Stimulated activated CD4-positive, alpha-beta T cell treated with anti-CD3 and anti-CD28 coated beads, Interleukin-12 subunit alpha, Interleukin-12 subunit beta, amount 100 ng/mL, for 48 hours (primary cell): ENCODE data around the gene GPR176.

Experiments
- DNase-seq, 3 donors: peaks; one replicate each; pipeline ENCODE4 v3.0.0-alpha.2; 2020; ENCODE audit warnings: low read depth in 2 of 3, low spot score in 1 of 3

Gene GPR176, protein sequence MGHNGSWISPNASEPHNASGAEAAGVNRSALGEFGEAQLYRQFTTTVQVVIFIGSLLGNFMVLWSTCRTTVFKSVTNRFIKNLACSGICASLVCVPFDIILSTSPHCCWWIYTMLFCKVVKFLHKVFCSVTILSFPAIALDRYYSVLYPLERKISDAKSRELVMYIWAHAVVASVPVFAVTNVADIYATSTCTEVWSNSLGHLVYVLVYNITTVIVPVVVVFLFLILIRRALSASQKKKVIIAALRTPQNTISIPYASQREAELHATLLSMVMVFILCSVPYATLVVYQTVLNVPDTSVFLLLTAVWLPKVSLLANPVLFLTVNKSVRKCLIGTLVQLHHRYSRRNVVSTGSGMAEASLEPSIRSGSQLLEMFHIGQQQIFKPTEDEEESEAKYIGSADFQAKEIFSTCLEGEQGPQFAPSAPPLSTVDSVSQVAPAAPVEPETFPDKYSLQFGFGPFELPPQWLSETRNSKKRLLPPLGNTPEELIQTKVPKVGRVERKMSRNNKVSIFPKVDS

DNA sequence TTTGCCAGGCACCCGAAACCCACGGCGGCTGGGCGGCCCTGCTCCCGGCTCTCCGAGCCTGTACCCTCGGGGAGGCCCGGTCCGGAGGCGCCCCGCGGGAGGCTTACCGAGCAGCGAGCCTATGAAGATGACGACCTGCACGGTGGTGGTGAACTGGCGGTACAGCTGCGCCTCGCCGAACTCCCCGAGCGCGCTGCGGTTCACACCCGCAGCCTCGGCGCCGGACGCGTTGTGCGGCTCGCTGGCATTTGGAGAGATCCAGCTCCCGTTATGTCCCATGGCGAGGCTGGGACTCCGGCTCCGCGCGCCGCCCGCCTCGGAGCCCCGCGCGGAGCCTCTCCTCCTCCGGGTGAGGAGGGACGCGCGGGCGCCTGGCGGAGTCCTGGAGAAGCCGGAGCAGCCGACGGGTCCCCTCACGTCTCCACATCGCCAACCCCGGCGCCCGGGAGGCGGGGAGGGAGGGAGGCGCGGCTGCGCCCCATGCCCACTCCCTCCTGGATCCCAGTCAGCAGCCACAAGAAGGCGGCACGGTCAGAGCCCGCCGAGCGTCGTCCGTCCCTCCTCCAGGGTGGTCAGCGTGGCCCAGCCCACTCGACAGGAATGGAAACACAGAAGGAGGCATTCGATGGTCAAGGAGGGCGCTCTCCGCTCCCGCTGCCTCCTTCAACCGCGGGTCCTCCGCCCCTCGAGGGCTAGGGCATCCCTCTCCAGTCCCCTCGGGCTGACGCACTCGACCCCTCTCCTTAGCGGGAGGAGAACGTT is at the start of gene GPR176:
Gene GPR176 (minus strand): TSS at position 519 of the 762 bp plus-strand sequence. CDS start 240 bp downstream, at position 279.
- no peak for DNase-seq

DNA sequence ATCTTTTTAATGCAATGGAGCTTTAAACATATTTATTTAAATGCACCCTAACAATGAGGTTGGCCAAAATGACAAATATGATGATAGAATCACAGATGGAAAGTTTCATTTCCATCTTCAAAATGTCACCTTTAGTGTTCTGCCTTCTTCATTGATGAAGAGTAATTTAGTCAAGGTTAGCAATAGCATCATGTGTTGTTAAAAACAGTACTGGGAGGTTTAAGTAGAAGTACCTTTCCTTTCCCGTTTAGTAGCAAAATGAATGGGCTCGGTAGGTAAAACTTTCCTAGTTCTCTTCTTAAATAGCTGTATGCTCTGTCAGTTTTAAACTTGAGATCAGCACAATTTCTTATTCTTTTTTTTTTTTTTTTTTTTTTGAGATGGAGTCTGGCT is 48.9 kb upstream of the GPR176 start:
- DNase-seq, result no peak

DNA sequence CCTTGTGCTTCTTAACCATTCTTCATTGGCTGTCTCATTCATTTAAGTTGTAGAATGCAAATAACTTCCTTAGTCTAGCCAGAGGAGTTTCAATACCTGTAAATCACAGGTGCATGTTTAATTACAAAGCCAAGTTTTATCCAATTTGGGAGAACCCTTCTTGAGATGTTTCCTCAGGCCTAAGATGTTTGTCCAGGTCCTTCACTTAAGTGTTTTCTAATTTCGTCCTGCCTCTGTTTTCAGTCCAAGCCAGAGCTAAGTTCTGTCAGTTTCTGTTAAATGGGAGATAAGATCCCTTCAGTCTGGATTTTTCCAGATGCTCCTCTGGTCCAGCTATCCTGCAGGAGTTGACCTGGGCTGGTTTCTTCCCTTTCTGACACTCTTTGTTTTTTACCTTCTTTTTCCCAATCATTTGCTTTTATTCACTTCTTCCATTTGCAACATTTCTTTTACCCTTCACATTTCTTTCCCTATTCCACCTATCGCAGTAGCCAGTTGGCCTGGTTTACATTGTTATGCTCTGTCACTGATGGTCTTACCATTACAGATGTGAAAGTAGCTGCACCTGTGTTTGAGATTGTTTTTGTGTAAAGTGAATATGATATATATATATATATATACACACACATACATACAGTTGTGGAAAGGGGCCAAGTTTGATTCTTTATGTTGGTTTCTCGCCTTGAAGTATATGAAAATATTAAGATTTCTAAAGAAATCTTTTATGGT is 48.4 kb upstream of the GPR176 start:
- DNase-seq, result no peak

DNA sequence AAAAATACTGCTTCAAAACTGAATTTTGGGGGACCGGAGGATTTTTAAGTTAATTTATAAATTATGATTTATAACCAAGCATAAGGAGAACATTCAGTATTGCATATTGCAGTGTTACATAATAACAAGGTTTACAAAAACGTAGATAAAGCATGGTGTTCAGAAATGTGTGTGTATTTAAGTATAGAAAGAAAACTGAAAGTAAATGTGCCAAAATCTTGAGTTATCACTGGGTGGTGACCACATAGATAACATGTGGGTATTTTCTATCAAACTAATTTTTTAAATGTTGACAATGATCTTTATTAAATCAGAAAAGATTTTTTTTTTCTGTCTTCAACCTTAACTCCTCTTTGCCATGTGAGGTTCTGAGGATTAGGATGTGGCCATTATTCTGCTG is 46.5 kb upstream of the GPR176 start:
- DNase-seq, result no peak

DNA sequence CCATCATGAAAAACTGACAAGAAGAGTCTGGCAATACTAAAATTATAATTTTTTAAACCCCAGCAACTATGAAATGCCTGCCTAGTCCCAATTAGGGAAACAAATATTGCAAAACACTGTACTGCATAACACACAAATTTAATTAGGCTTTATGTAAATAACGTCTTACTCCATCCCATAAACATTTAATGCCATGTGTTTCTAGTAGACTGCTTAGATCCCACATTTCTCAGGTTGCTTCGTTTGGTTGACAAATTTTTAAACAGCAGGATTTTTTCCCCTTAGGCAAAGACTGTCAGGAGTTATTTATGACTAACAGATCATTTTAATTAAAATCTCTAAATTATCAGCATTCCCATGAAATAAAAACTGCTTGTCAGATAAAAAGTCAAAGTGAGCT is 43.7 kb upstream of the GPR176 start:
- DNase-seq, result no peak

DNA sequence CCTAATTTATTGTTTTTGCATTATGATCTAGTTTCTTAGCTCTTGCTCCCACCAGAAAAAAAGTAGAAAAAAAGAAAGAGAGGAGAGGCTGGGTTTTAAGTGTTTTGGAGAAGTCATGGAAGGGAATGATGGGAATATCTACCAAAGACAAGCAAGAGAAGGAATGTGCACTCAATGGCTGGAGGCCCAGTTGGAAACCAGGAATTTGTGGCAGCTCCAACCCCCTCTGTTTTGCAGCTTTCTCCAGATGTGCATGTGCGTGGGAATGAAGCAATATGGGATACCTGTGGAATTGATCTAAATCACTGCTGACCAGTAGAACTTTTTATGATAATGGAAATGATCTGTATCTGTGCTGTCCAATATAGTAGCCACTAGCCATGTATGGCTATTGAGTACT is 41.0 kb upstream of the GPR176 start:
- no peak for DNase-seq

DNA sequence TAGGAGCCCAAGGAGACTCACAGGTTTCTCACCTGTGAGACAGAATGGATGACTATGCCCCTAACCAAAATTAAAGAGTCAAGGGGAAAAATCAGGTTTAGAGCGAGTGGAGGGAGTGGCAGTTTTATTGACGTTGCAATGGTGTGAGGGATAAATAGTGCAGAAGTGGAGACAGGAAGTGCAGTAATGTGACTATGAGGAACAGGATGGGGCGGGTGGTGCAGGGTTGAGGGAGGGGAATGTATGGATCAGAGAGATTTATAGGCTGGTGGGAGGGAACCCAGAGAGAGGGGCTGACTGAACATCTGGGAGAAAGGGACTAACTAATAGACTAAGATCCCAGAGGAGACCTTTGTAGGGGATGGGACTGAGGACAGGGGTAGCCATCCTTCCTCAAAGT is 40.3 kb upstream of the GPR176 start:
- DNase-seq, result no peak

DNA sequence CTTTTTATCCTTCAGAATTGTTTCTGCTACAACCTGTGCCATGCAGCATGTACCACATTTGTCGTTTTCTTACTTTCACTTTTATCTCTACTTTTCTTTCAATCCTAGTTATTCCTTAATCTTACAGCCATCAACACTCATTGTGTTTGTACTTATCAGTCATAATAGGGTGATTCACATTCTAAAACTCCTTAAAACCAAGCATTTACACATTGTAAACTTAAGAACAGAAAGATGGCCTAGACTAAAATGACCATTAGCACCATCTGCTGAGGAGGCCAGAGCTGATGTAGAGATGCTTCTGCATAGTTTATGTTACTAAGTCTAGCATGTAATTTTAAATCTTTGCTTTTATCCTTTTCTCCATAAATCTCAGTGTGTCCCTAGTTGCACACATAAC is 39.3 kb upstream of the GPR176 start:
- no peak for DNase-seq

DNA sequence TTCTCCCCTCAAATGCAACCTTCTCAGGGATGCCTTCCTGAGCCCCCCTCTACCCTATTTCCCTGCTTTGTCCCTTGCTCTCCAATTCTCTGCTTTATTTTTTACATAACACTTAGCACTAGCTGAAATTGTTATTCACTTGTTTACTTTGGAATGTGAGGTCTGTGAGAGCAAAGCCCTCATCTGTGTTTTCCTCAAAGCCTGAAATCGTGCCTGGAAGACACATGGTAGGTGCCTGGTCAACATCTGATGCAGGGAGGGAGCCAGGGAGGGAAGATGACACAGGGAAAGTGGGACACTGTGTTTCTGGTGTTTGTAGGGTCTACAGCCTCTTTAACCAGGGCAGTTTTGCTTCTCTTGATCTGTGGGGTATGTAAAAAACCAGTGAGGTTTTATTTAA is 37.4 kb upstream of the GPR176 start:
- DNase-seq, result no peak

DNA sequence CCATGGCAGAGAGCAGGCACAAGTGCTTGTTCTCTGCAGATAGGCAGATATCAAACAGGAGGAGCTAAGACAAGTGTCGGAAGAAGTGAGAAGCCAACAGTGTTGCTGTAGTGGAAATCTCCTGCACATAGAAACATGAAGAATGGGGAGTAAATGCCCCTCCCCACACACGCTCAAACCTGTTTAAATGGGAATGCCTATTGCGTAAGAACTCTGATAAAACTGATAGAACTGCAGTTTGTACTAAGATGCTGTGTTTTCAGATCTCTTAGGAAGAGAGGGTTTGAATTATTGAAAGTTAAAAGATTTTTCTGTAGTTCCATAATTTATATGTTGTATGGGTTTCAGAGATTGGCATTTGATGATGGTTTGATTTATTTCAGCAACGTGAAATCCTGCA is 33.5 kb upstream of the GPR176 start:
- DNase-seq, result no peak

DNA sequence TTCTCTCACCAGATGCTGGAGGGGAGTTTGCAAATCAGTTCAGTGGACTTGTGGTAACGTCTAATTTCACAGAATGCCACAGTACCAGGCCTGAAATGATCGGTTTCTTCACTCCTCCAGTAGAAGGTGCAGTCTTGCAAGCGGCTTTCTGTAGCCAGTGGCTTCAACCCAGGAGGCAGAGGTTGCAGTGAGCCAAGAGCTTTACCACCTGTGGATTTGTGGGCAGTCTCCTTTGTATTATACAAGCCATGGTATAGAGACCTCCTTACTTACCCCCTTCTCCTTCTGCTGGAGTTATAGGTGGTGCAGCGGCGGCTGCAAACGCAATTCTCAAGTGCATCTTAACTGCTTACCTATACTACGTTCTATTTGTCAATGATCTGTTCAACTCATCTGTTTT is 31.5 kb upstream of the GPR176 start:
- DNase-seq, result no peak

DNA sequence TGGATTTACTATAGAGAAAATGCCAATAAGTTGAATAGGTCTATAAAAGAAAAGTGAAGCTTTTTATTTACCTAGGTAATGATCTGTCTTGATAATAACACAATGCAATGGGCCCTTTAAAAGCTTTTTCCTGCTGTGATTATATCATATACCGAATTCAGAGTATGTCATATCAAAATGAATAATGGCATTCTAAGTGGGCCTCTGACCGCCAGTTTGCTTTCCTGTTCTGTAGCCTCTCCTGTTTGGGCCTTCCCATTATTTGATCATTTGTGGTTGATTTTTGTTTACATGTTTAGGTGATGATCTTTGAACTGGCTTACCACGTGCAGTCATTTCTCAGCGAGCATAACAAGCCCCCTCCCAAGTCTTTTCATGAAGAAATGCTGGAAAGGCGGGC is 28.8 kb upstream of the GPR176 start:
- DNase-seq, result no peak

DNA sequence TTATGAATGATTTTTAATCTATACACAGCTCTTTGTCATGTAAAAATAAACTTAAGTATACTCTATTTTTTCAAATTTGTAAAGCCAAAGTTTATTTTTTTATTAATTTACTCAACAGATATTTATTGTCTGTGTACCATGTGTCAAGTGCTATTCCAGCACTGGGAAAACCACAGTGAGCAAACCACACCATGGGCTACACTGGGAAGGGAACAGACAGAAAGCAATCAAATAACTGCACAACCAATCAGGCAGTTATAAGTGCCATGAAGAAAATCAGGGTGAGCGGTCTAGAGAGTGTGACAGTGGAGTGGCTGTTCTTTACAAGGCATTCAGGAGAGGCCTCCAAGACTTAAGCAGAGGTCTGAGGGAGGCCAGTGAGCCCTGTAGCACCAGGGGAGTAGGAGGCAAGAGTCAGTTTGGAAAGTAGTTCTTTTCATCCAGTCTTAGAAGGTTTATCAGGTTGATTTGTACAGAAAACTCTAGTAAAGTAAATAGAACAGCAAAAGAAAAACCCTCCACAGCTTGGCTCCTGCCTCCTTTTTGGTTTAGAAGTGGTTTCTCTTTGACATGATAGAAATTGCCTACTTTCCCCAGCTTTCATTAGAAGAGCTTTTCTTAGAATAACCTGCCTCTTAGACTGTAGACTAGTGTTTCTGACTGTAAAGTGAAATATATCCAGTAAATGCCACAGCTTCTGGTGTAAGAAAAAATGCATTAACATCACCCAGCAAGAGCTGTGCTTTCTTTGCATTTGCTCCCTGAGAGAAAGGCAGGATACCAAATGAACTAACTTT is 27.5 kb upstream of the GPR176 start:
- no peak for DNase-seq

DNA sequence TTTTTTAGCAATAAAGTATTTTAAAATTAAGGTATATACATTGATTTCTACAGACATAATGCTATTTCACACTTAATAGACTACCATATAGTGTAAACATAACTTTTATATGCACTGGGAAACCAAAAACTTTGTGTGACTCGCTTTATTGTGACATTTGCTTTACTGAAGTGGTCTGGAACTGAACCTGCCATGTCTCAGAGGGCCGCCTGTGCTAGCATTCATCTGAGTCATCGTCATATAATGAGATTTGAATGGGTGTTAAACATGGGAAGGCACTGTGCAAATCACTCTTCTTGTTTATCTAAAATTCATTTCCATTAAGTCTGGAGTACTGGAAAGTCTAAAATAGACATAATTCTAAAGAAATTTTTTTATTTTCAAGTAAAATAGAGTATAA is 26.8 kb upstream of the GPR176 start:
- no peak for DNase-seq

DNA sequence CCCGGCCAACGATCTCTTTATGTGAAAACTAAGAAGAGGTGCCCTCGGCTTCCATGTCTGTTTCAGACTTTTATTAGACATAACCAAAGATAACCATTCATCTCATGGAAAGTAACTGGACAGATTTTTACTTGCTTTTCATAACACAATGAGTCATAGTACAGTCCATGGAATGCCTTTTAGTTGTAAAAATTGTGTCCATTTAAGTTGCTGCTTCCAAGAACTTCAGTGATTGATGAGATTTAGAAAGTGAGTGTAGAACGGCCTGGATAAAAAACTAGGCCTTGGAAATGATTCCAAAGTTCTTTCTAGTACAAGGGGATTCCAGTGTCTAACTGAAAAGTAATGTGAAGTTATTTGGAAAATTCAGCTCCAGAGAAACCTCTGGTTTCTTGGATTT is 24.7 kb upstream of the GPR176 start:
- DNase-seq, result no peak

DNA sequence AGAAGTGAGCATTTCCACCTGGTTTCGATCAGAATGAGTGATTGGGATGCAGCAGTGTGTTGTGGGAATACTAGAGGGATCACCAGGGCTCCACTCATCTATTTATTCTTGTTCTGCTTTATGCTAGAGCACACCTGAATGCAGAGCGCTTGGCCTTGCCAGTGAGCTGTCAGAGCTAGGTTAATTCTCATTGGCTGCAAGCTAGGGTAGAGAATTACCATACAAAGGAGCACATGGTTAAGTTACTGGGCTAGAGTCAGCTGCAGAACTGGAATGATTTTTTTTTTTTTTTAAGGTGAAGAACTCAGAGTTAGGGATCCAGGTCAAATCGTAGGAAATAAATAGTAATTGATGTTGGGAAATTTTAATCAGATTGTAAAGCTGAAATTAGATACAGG is 22.7 kb upstream of the GPR176 start:
- DNase-seq, result no peak

DNA sequence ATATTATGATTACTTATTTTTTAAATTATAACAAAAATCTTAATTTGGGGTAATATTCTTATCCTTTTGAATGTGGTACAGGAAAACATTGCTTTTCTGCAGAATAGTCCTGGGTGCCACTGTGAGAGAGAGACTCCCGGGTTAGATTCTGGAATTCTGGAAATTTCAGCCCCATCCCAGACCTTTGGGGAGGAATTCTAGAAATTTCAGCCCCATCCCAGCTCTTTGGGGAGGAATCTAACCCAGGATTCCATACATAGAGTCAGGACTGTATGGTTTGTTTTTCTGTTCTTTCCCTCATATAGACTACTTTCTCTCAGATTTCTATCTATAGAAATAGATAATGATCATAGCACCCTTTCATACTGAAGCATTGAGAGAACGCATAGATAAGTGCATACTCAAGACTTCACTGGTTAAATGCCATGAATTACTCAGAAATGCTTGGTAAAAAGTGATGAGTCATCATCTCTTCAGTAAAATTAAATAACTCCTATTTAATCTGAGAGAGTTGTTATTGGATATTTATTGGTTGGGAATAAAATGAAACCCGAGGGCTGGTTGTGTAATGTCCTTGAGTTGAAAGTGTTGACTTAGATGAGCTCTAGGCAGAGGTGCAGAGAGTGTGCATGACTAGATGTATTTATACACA is 22.2 kb upstream of the GPR176 start:
- DNase-seq, result no peak

DNA sequence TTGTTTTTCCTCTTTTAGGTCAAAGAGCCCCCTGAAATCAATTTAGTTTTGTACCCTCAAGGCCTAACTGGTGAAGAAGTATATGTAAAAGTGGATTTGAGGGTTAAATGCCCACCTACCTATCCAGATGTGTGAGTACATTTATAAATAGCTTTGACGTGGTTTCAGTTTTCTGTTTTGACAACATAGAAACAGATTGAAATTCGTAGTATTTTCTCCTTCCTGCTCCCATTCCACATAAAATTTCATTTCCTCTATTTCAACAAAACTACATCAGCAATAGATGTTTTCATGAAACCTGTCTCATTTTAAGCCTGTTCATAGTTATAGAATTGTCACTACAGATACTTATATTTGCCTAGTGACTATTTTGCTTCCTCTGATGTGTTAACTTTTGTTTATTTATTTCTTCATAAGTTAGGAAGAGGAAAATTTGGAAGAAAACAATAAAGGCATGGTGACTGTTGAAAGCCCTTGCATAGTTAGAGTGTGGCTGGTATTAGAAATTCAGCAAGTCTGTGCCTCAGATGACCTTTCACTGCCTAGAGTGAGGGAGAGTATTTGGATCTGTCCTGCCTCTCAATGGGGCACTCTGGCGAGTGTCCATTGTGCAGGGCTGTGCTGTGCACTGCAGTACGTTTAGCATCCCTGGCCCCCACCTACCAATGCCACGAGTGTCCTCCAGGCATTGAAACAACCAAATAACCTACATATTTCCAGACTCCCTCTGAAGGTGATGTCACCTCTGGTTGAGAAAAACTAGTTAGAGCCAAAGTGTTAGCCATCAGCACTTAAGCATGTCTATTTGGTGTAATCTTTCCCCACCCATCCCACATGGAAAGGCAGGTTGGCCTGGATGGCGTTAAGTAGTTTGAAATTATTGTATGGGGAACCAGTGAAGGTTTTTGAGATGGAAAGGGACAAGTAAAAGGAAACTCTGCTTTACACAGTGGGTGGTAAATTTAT is 19.7 kb upstream of the GPR176 start:
- no peak for DNase-seq

DNA sequence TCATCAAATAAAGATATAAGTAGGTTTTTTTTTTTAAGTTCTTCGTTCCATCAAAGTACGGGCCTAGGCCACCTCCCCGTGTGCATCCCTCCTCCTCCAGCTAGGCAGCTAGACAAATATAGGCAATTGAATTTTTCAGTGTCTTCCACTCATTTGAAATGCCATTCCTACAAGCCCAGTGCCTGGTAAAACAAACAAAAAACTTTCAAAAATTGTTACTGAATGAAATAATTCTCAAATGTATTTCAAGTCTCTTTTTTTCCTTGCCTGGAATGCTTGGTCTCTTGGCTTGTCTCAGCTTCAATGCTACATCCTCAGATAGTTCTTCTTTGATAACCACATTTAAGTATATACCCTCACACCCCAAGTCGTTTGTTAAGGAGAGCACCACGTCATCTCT is 17.6 kb upstream of the GPR176 start:
- DNase-seq, result no peak
